Transverse colon (tissue), 4 donors: ENCODE results near the gene PRR5.

ENCODE experiments used
- CTCF ChIP-seq, 5 experiments: fragments of 200-600 bp in 3 of 5; fragments of 450-650 bp in 2 of 5; sonication (generic) in 3 of 5; IDR thresholded peaks; 1 replicate in 2 of 5; 2 replicates in 3 of 5; pipeline ENCODE4 v1.5.1; 2016 to 2017; ENCODE audit warnings: antibody characterized with exemption in 5 of 5, inconsistent platforms in 3 of 5, mild to moderate bottlenecking in 2 of 5, moderate library complexity in 1 of 5
- EP300 ChIP-seq: sonication (generic); formaldehyde crosslinking; IDR thresholded peaks from one replicate; pipeline ENCODE4 v1.6.1; 2017; ENCODE audit warnings: antibody characterized with exemption, low read depth
- POLR2A ChIP-seq: fragments of 450-650 bp; IDR thresholded peaks from one replicate; pipeline ENCODE4 v1.6.1; 2016; ENCODE audit warnings: antibody characterized with exemption, mild to moderate bottlenecking, moderate library complexity
- POLR2AphosphoS5 ChIP-seq, 3 donors: sonication (generic); formaldehyde crosslinking; IDR thresholded peaks; one replicate each; pipeline ENCODE4 v1.6.1; 2016; ENCODE audit warnings: antibody characterized with exemption in 3 of 3

DNA sequence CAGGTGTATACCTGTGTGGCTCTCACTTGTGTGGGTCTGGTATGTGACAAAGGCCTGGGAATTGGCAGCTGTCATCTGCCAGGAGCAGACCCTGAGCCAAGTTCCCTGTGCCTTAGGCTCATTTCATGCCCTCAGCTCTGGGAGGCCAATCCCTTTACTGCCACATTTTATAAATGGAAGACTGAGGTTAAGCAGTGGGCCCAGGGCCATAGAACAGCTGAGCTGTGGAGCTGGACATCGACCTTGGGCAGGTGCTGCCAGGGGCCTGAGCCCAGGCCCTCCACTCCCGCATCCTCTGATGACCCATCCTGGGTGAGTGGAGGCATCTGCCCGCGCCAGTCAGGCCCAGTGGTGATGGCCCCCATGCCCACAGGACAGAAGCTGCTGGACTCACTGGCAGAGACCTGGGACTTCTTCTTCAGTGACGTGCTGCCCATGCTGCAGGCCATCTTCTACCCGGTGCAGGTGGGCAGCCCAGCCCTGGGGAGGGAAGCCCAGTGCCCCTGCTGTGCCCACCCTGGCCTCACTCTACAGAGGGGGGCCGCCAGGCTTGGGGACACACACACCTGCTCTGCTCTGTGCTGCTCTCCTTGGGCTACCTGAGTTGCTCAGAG lies 29.5 kb downstream of the PRR5 start:
- TF ChIP-seq CTCF (IDR thresholded peaks at IDR 0.05) = no peak
- TF ChIP-seq POLR2A = no peak
- TF ChIP-seq EP300 = no peak
- TF ChIP-seq POLR2AphosphoS5 (IDR thresholded peaks at IDR 0.05) = no peak
